Subcutaneous adipose tissue (tissue), 4 donors: ENCODE results near the gene SH2D4B. TPM values are rescaled to one million over a fixed set of nuclear protein-coding genes. Genes with fewer than 3 reads are reported as not detected.

Experiments
- total RNA-seq, 4 donors: library from RNA; depleted of rRNA; stranded (reverse); fragments of >200 nt; gene quantifications; one replicate each; pipeline ENCODE4 v1.1.0, GENCODE V29; 2016
- TF ChIP-seq, protein P1 (sequence below): fragments of 450-650 bp; IDR thresholded peaks from one replicate; pipeline ENCODE4 v1.5.1; 2016; ENCODE audit warnings: low read depth, mild to moderate bottlenecking, control low read depth, antibody characterized with exemption, moderate library complexity

The SH2D4B gene
- total RNA-seq, 4 donors from 2014 or later: 0.34 to 0.49 TPM; not detected in 2

DNA sequence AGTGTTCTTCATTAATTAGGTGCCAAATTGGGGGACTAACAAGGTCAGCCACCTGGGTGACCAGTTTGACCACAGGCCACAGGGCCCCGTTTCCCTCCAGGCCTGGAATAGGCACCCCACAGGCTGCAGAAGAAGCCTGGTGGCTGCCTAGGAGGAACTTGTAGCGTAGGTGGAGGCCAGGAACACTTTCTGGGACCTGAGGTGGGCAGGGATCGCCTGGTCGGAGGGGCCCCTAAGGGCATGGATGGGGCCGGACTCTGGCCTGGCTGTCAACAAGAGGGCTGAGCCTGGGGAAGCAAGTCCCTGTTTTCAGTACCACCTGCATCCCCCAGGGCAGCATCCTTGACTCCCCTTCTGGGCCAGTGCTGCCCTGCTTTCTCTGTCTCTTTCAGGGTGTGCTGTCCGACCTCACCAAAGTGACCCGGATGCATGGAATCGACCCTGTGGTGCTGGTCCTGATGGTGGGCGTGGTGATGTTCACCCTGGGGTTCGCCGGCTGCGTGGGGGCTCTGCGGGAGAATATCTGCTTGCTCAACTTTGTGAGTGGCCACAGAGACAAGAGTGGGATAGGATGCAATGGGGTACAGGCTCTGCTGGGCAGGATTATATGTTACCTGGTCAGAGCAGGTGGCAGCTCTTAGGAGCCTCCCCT lies 30.7 kb upstream of the SH2D4B start:
- TF ChIP-seq, protein P1, sequence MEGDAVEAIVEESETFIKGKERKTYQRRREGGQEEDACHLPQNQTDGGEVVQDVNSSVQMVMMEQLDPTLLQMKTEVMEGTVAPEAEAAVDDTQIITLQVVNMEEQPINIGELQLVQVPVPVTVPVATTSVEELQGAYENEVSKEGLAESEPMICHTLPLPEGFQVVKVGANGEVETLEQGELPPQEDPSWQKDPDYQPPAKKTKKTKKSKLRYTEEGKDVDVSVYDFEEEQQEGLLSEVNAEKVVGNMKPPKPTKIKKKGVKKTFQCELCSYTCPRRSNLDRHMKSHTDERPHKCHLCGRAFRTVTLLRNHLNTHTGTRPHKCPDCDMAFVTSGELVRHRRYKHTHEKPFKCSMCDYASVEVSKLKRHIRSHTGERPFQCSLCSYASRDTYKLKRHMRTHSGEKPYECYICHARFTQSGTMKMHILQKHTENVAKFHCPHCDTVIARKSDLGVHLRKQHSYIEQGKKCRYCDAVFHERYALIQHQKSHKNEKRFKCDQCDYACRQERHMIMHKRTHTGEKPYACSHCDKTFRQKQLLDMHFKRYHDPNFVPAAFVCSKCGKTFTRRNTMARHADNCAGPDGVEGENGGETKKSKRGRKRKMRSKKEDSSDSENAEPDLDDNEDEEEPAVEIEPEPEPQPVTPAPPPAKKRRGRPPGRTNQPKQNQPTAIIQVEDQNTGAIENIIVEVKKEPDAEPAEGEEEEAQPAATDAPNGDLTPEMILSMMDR: no peak

DNA sequence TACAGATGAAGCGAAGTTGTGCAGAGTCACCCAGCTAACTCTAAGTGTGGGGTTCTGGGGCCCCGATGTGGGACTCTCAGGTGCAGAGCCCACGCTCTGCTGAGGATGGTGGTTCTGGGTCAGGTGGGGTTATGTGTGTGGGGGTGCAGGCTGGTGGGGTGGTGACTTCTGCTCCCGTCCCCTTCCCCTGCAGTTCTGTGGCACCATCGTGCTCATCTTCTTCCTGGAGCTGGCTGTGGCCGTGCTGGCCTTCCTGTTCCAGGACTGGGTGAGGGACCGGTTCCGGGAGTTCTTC lies 28.6 kb upstream of the SH2D4B start:
- TF ChIP-seq, protein P1: no peak

DNA sequence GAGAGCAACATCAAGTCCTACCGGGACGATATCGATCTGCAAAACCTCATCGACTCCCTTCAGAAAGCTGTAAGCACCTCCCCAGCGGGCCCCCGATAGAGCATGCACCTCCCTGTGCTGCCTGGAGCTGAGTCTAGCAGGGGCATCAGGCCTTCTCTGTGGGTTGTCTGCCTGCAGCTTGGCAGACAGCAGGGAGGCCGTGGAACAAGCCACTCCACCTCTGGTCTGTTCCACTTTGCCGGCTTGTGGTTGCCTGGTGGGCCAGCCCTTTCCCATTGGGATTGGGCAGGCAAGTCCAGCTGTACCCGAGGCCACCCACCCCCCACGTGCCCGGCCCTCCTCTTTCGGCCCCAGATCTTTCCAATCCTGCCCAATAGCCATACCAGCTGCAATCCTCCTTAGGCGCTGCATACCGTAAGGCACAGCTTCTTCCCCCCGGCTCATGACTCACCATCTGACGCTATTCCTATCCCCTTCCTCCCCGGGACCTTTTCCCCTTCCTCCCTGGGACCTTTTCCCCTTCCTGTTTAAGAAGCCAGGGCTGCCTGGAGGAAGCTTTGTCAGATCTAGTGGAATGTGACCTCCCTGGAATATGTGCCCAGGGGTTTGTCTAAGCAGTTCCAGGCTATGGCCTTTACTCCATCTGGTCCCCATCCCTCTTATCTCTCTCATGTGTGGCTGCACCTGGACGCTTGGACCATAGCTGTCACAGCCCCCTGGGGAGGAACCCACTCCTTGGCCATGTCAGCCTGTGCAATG lies 28.1 kb upstream of the SH2D4B start:
- TF ChIP-seq, protein P1: no peak

DNA sequence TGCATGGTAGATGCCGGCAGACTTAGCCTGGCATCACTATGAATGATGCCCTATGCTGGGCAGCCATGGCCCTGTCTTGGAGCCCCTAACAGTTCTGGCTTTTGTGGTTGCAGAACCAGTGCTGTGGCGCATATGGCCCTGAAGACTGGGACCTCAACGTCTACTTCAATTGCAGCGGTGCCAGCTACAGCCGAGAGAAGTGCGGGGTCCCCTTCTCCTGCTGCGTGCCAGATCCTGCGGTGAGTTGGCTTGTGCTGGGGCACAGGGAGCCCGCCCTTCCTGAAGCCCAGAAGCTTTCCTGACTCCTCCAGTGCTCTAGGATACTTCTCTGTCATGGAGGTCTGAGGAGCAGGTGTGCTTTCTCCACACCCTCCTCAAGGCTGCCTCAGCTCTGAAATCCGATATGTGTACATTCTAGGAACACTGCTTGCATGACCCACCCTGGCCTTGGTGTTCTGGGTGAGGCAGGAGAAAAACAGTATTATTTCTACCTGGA lies 25.6 kb upstream of the SH2D4B start:
- TF ChIP-seq, protein P1: no peak

DNA sequence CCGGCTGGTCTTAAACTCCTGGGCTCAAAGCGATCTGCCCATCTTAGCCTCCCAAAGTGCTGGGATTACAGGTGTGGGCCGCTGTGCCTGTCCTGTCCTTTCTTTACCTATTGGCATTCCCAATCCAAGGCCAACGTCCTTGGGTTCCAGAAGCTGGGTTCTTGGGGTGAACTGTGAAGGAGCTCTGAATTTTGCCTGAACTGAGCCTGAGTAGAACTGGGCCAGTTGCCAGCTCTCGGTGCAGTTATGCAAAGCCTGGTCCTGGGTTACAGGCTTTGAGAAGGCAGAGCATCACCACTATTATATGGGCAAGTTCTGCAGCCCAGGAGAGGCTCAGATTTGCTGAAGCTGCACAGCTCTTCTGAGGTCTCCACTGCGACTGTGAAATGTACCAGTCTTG lies 24.6 kb upstream of the SH2D4B start:
- TF ChIP-seq, protein P1: no peak

DNA sequence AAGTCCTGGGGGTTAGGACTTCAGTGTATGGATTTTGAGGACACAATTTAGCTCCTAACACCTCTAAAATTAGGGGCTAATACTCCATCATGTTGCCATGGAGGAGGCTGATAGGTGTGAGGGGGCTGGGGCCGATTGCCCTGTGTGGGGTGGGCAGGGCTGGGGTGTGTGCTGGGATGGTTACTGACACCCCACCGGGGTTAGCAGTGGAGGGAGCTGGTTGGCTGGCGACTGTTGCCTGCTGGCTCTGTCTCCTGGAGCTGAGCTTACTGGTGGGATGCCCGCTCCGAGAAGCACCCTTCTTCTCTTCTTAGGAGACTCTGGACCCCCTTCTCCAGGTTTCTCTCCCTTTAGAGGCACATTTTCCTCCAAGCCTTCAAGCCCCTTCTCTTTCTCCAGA lies 22.2 kb upstream of the SH2D4B start:
- TF ChIP-seq, protein P1: no peak

DNA sequence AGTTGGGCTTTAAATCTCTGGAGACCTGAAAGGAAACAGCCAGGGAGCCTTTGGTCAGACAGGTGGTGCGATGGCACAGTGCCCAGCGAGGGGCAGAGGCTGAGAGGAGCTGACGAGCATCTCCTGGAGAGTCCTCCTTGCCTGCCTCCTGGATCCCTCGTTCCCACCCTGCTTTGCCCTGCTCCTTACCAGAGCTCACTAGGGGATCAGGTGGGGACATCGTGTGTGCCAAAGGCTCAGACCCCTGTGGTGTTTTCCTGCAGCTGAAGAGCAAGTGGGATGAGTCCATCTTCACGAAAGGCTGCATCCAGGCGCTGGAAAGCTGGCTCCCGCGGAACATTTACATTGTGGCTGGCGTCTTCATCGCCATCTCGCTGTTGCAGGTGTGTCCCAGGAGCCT lies 21.8 kb upstream of the SH2D4B start:
- TF ChIP-seq, protein P1: no peak
